H9 (cell line): ENCODE results near the gene ACVR1. TPM values are rescaled to one million over a fixed set of nuclear protein-coding genes. Genes with fewer than 3 reads are reported as not detected.

Experiments used
- DNase-seq: peaks from one replicate; pipeline ENCODE4 v3.0.0-alpha.2; 2017
- H2AFZ ChIP-seq: one replicate; pipeline ENCODE4 v1.6.1; 2013; ENCODE audit warnings: mild to moderate bottlenecking, low read length, control low read depth, moderate library complexity
- H2AK5ac ChIP-seq: 2 replicates; pipeline ENCODE4 v1.6.1; 2013; ENCODE audit warnings: low read length, control low read depth, mixed read lengths; ENCODE audit not compliant: insufficient read length
- H2BK120ac ChIP-seq: one replicate; pipeline ENCODE4 v1.6.1; 2013; ENCODE audit warnings: low read depth, mild to moderate bottlenecking, low read length, control low read depth, inconsistent platforms; ENCODE audit not compliant: poor library complexity, severe bottlenecking
- H2BK12ac ChIP-seq: 2 replicates; pipeline ENCODE4 v1.6.1; 2013; ENCODE audit warnings: low read length, control low read depth, mixed read lengths, low read depth; ENCODE audit not compliant: insufficient read length
- H2BK15ac ChIP-seq: 2 replicates; pipeline ENCODE4 v1.6.1; 2013; ENCODE audit warnings: low read depth, low read length, control low read depth
- H2BK20ac ChIP-seq: one replicate; pipeline ENCODE4 v1.6.1; 2013; ENCODE audit warnings: low read depth, mild to moderate bottlenecking, low read length, control low read depth, inconsistent platforms; ENCODE audit not compliant: poor library complexity, severe bottlenecking
- H2BK5ac ChIP-seq: 2 replicates; pipeline ENCODE4 v1.6.1; 2013; ENCODE audit warnings: low read length, control low read depth, mixed read lengths; ENCODE audit not compliant: insufficient read length
- H3K14ac ChIP-seq: 2 replicates; pipeline ENCODE4 v1.6.1; 2013; ENCODE audit warnings: low read length, control low read depth; ENCODE audit not compliant: insufficient read depth
- H3K18ac ChIP-seq: 2 replicates; pipeline ENCODE4 v1.6.1; 2013; ENCODE audit warnings: low read depth, mild to moderate bottlenecking, mixed read lengths, low read length, control low read depth; ENCODE audit not compliant: insufficient read length
- H3K23ac ChIP-seq: 2 replicates; pipeline ENCODE4 v1.6.1; 2013; ENCODE audit warnings: low read length, control low read depth, mixed read lengths, low read depth; ENCODE audit not compliant: insufficient read length
- H3K23me2 ChIP-seq: 2 replicates; pipeline ENCODE4 v1.6.1; 2013; ENCODE audit warnings: low read depth, mild to moderate bottlenecking, mixed read lengths, low read length, control low read depth; ENCODE audit not compliant: insufficient read length, poor library complexity, severe bottlenecking
- H3K27ac ChIP-seq: 2 replicates; pipeline ENCODE4 v1.5.1; 2013; ENCODE audit warnings: low read length, control low read depth, mixed read lengths, low read depth; ENCODE audit not compliant: insufficient read length
- H3K27me3 ChIP-seq: 2 replicates; pipeline ENCODE4 v1.6.1; 2013; ENCODE audit warnings: low read length, control low read depth, inconsistent platforms; ENCODE audit not compliant: insufficient read depth
- H3K4ac ChIP-seq: 2 replicates; pipeline ENCODE4 v1.6.1; 2013; ENCODE audit warnings: low read depth, mild to moderate bottlenecking, control low read depth, inconsistent platforms, low read length, moderate library complexity
- H3K4me1 ChIP-seq: 2 replicates; pipeline ENCODE4 v1.6.1; 2013; ENCODE audit warnings: low read length, control low read depth, inconsistent platforms; ENCODE audit not compliant: insufficient read depth
- H3K4me2 ChIP-seq: 2 replicates; pipeline ENCODE4 v1.6.1; 2013; ENCODE audit warnings: low read length, control low read depth, mixed read lengths; ENCODE audit not compliant: insufficient read length, insufficient read depth
- H3K56ac ChIP-seq: 2 replicates; pipeline ENCODE4 v1.6.1; 2013; ENCODE audit warnings: low read depth, mild to moderate bottlenecking, mixed read lengths, low read length, control low read depth; ENCODE audit not compliant: insufficient read length
- H3K79me1 ChIP-seq: 2 replicates; pipeline ENCODE4 v1.6.1; 2013; ENCODE audit warnings: low read depth, mild to moderate bottlenecking, moderate library complexity, low read length, control low read depth, inconsistent platforms; ENCODE audit not compliant: insufficient read depth, poor library complexity, severe bottlenecking
- H3K79me2 ChIP-seq: 2 replicates; pipeline ENCODE4 v1.6.1; 2013; ENCODE audit warnings: low read length, control low read depth, inconsistent platforms; ENCODE audit not compliant: insufficient read depth
- H3K9ac ChIP-seq: 2 replicates; pipeline ENCODE4 v1.6.1; 2013; ENCODE audit warnings: low read length, control low read depth, mixed read lengths; ENCODE audit not compliant: insufficient read length; ENCODE audit errors: extremely low read depth
- H3K9me3 ChIP-seq: one replicate; pipeline ENCODE4 v1.6.1; 2013; ENCODE audit warnings: low read depth, low read length, inconsistent platforms; ENCODE audit not compliant: control insufficient read depth
- H3T11ph ChIP-seq: one replicate; pipeline ENCODE4 v1.6.1; 2013; ENCODE audit warnings: mild to moderate bottlenecking, low read length, control low read depth, inconsistent platforms
- H4K20me1 ChIP-seq: one replicate; pipeline ENCODE4 v1.6.1; 2013; ENCODE audit not compliant: control insufficient read depth, insufficient read length, insufficient read depth
- H4K5ac ChIP-seq: 2 replicates; pipeline ENCODE4 v1.6.1; 2013; ENCODE audit warnings: low read depth, mild to moderate bottlenecking, mixed read lengths, low read length, control low read depth; ENCODE audit not compliant: insufficient read length
- H4K8ac ChIP-seq: replicated peaks from 2 replicates; pipeline ENCODE4 v1.6.1; 2013; ENCODE audit warnings: low read length, control low read depth, mixed read lengths, low read depth; ENCODE audit not compliant: insufficient read length
- H4K91ac ChIP-seq: 2 replicates; pipeline ENCODE4 v1.6.1; 2013; ENCODE audit warnings: low read depth, mild to moderate bottlenecking, moderate library complexity, mixed read lengths, low read length, control low read depth; ENCODE audit not compliant: insufficient read length
- H3K27ac Mint-ChIP-seq, 3 experiments: 2 replicates in 2 of 3; 3 replicates in 1 of 3; pipeline ENCODE4 v1.8.0; 2020 to 2021; ENCODE audit warnings: mixed read lengths in 3 of 3, mild to moderate bottlenecking in 1 of 3, moderate library complexity in 1 of 3
- H3K27me3 Mint-ChIP-seq: 2 replicates; pipeline ENCODE4 v1.8.0; 2021; ENCODE audit warnings: low read depth, mild to moderate bottlenecking, moderate library complexity, mixed read lengths
- H3K36me3 Mint-ChIP-seq, 3 experiments: 2 replicates in 2 of 3; 3 replicates in 1 of 3; pipeline ENCODE4 v1.8.0; 2020 to 2021; ENCODE audit warnings: low read depth in 3 of 3, mixed read lengths in 3 of 3; ENCODE audit not compliant: insufficient read depth in 1 of 3
- H3K4me1 Mint-ChIP-seq, 2 experiments: 2 replicates each; pipeline ENCODE4 v1.8.0; 2020; ENCODE audit warnings: mixed read lengths in 2 of 2
- H3K4me3 Mint-ChIP-seq, 2 experiments: 2 replicates in 1 of 2; 3 replicates in 1 of 2; pipeline ENCODE4 v1.8.0; 2020 to 2021; ENCODE audit warnings: mild to moderate bottlenecking in 2 of 2, mixed read lengths in 2 of 2, moderate library complexity in 1 of 2
- H3K9me3 Mint-ChIP-seq, 2 experiments: 2 replicates in 1 of 2; 3 replicates in 1 of 2; pipeline ENCODE4 v1.8.0; 2020; ENCODE audit warnings: mild to moderate bottlenecking in 2 of 2, mixed read lengths in 2 of 2, moderate library complexity in 1 of 2
- CTCF ChIP-seq: fragments of 200-600 bp; sonication (generic); conservative IDR thresholded peaks from 3 replicates; pipeline ENCODE4 v1.8.0; 2021; ENCODE audit warnings: antibody characterized with exemption, mild to moderate bottlenecking
- WGBS: extraction: QIAGEN DNeasy Blood & Tissue Kit; methylation state at CpG from one replicate; pipeline ENCODE4 v1.1.7; 2013; ENCODE audit warnings: missing lambda C conversion rate, low lambda C conversion rate, mixed read lengths; ENCODE audit not compliant: insufficient read length; ENCODE audit errors: extremely low coverage; 5-methylcytosine and 5-hydroxymethylcytosine counted together
- total RNA-seq: library from RNA; stranded (reverse); gene quantifications from 2 replicates; pipeline ENCODE4 v1.2.1, GENCODE V29; 2021

The ACVR1 gene
- total RNA-seq, 1 experiment from 2014 or later = 21.2 TPM

GRCh38 chr2:157848213-157848612 is 27.9 kb downstream of the ACVR1 start:
- H3K4ac ChIP-seq = no peak overlapping the region
- H3K27me3 ChIP-seq = no peaks in the 10 kb centered on the region
- DNase-seq = no peak
- no peaks in the 10 kb centered on the region for H3K27me3 Mint-ChIP-seq
- H3K56ac ChIP-seq = no peak overlapping the region
- H3K23me2 ChIP-seq = no peaks in the 10 kb centered on the region
- H2BK15ac ChIP-seq = no peak overlapping the region
- no peak overlapping the region for H3K27ac Mint-ChIP-seq
- H2AFZ ChIP-seq = no peak overlapping the region
- no peak overlapping the region for H2BK5ac ChIP-seq
- no peaks in the 10 kb centered on the region for H3K9me3 Mint-ChIP-seq
- peaks cover 26 to 36% of the 10 kb centered on the region in 2 experiments for H3K4me1 Mint-ChIP-seq
- H2AK5ac ChIP-seq = no peak overlapping the region
- no peak overlapping the region for H3K4me3 Mint-ChIP-seq
- no peak overlapping the region for H3K27ac ChIP-seq
- no peak overlapping the region for H3K18ac ChIP-seq
- no peak overlapping the region for H4K5ac ChIP-seq
- WGBS = no CpG with 5 or more reads among the region's 4 CpGs
- H3K4me1 ChIP-seq = no peaks in the 10 kb centered on the region
- no peak for TF ChIP-seq CTCF
- H4K8ac ChIP-seq = no peak overlapping the region
- no peak overlapping the region for H2BK12ac ChIP-seq
- H3K9me3 ChIP-seq = no peaks in the 10 kb centered on the region
- H4K91ac ChIP-seq = no peak overlapping the region
- H3K23ac ChIP-seq = no peak overlapping the region
- no peaks in the 10 kb centered on the region for H3K79me2 ChIP-seq
- no peaks in the 10 kb centered on the region for H4K20me1 ChIP-seq
- peaks cover 0 to 13% (median 0%) of the 10 kb centered on the region in 3 experiments; a peak in 3 of 7 replicates for H3K36me3 Mint-ChIP-seq
- no peak overlapping the region for H2BK120ac ChIP-seq
- no peak overlapping the region for H3K9ac ChIP-seq
- H2BK20ac ChIP-seq = no peak overlapping the region
- no peak overlapping the region for H3K14ac ChIP-seq
- H3K79me1 ChIP-seq = no peaks in the 10 kb centered on the region
- H3K4me2 ChIP-seq = no peak overlapping the region
- no peak overlapping the region for H3T11ph ChIP-seq
